NCI-H2107 (cell line): ENCODE results near the gene PWWP2B.
A peak's percentile ranks its signal among the peaks of the same experiment; 100 is the strongest.
"Not testable (repeated sequence)": the region's sequence is repeated elsewhere in the genome, so short reads cannot be mapped to it uniquely, and the experiment has no call there.

Experiments used
- DNase-seq: peaks from one replicate; lab custom pipeline; 2025; lab: John Stamatoyannopoulos, UW

PWWP2B gene

GRCh38 chr10:132382231-132382922 is 14.6 kb upstream of the PWWP2B start:
- DNase-seq: no peak

GRCh38 chr10:132383101-132383500 is 13.9 kb upstream of the PWWP2B start:
- DNase-seq: no peak

GRCh38 chr10:132383751-132384196 is 13.2 kb upstream of the PWWP2B start:
- DNase-seq: no peak

DNA sequence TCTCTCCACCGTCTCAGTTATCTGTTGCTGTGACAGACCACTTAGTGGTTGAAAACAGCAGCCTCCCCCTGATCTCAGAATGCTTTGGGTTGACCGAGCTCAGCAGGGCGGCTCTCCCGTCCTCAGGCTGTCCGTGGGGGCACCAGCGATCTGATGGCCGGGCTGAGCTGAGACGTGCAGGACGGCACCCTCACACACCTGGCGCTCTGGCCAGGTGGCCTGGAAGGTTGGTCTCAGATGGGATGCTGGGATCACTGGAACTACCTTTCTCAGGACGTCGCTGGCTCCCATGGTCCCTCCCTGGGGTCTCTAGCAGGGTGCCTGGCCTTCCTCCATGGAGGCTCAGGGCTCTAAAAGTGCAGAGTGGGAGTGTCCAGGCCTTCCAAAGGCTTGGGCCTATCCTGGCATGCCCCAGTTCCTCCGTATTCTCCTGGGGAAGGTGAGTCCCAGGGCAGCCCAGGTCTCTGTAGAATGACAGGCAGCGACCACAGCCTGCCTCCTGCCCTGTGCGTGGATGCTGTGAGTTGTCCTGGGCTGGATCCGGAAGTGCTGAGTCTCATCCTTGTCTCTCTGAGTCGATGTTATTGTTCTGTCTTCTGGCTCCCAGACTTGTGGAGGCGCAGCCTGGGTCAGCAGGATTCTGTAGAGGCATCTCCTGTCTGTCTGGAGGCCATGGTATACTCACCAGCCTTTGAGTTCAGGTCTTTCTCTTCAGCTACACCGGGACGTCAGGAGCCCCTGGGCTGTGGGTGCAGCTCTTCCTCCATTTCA is 12.2 kb upstream of the PWWP2B start:
- no peak for DNase-seq

DNA sequence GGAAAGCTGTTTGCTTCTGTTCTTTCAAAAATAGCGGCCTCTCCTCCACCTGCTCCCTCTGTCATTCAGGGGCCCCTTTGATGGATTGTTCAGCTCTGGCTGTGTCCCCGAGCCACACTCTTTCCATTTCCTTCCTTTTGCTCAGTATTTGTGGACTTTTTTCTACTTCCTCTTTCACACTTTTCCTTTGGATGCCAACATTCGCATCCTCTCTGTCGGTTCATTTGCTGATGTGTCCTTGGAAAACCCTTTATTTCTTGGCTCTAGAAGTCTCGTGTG is 11.7 kb upstream of the PWWP2B start:
- no peak for DNase-seq

DNA sequence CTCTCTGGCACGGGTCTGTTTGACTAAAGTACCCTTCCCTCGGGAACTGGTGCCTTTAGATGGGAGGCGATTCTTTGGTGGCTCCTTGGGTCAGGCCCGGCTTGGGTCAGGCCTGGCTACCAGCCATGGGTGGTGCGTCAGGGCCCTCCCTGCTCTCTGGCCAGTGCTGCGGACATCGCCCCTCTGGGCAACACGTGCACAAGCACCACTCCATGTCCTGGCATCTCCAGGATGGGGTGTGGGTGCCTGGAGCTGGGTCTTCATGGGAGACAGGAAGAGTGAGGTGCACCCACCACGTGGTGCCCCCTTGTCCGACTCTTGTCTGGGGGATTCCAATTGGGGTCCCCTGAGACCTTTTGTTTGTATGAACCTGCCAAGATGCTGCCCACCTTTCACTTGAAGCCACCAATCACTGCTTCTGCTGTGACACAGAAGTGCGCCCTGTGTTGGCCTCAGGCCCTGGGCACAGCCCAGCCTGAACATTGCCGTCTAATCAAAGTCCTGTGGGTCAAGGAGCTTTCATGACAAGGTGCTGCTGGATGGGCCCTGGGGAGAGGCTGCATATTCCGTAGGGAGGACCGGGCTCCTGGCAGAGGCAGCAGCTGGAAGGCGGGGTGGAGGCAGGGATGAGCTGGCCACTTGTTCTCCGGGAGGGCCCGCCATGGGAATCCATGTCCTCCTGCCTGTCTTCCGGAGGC is 11.1 kb upstream of the PWWP2B start:
- no peak for DNase-seq

DNA sequence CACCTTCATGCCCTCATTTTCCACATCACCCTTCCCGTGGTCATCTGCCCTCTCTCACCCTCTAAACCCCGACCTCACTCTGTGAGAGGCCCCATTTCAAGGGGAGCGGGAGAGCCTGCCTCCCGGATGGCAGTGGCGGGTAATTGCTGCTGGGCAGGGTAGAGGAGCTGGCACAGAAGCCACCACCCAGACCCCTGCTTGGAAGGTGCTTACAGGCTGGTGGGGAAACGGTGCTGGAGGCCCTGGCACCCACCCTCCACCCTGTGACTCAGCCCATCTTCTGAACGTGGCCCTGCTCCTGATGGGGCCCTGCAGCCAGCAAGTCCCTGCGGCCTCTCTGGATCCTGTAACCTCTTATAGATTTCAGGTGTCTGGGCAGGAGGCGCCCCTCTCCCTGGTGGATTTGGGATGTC is 10.6 kb upstream of the PWWP2B start:
- no peak for DNase-seq

GRCh38 chr10:132386896-132387295 is 10.1 kb upstream of the PWWP2B start:
- not testable (repeated sequence) for DNase-seq

GRCh38 chr10:132387764-132388210 is 9.2 kb upstream of the PWWP2B start:
- DNase-seq: peak; percentile 5

GRCh38 chr10:132388891-132389432 is 8.0 kb upstream of the PWWP2B start:
- DNase-seq: no peak

- peak; percentile 55 for DNase-seq
Measured at GRCh38 chr10:132389433-132390169, 7.4 kb upstream of the PWWP2B start.

- DNase-seq: no peak
Measured at GRCh38 chr10:132390170-132390920, 6.7 kb upstream of the PWWP2B start.

DNA sequence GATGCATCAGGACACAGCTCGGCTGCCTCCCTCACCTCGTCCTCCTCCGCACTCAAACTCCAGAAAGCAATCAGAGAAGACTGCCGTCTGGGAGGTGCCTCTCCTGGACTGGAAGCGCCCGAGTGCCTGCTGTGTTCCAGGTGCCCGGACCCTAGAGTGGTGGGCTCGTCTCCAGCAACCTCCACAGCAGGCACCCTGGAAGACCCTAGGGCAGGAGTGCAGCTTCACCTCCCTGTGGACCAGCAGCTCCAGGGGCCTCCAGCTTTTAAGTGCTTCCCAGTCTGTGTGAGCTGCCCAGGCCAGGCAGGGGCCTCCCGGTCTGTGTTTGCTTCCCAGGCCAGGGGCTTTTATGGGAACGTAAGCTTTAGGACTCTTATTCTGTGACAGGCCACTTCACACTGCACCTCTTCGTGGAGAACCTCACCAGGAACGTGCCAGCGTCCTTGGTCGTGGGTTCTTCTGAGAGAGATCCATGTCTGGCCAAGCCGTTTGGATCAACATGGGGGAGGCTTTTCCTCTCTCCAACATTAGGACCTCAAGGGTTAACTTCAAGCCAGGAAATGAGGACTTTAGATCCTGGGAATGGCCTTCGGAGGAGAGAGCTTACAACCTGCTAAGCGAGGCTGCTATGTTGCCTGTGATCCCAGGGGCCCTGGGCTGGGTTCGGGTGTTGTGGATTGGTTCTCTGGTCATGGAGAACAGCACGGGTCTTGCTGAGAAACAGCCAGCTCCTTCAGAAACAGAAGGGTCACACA is 5.9 kb upstream of the PWWP2B start:
- no peak for DNase-seq

- DNase-seq: no peak
Measured at GRCh38 chr10:132391676-132392020, 5.4 kb upstream of the PWWP2B start.

DNA sequence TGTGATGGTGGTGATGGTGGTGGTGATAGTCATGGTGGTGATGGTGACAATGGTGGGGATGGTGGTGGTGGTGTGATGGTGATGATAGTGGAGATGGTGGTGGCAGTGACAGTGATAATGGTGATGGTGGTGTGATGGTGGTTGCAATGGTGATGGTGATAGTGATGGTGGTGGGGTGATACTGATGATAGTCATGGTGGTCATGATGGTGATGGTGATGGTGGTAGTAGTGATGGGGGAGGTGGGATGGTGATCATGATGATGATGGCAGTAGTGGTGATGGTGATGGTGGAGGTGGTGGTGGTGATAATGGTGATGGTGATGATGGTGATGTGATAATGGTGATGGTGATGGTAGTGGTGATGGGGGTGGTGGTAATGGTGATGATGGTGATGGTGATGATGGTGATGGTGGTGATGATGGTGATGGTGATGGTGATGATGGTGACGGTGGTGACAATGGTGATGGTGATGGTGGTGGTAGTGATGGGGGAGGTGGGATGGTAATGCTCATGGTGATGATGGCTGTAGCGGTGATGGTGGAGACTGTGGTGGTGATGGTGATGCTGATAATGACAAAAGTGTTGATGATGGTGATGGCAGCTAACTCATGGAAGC is 4.7 kb upstream of the PWWP2B start:
- DNase-seq: no peak

DNA sequence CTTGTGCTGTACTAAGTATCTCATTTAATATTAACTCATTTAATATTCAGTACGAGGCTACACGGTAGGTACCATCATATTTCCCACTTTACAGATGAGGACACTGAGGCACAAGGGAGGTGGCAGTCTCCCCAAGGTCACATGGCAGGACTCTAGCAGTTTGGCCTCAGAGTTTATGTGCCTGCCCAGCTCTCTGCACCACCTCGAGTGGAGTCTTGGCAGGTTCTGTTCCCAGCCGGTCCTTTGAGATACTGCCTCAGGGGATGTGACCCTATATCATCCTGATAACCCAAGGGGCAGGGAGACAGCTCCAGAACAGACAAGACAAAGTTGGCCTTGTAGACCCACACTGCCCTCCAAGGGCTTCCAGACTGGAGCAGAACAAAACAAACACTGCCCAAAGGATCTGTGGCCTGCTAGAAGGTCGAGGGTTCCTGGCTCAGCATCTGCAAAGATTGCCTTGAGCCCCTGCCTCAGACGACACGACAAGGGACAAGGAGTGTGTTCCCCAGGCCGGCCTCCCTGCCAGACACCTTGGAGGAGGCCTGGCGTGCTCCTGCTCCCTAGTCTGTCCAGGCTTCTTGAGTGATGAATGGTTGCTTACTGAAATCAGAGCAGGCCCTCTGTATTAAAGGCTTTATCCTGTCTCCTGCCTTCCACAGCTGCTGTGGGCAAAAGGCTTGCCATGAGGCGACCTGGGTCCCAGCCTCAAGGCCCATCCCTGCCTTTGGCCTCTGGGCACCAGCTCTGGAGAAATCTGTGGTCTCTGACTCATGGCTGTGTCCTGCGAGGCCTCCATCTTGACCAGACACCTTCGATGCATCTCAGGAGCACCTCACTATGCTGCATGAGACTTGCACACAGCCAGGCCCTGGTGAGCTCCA is 3.9 kb upstream of the PWWP2B start:
- DNase-seq: no peak

- no peak for DNase-seq
Measured at GRCh38 chr10:132393695-132394181, 3.3 kb upstream of the PWWP2B start.

GRCh38 chr10:132394201-132394811 is 2.7 kb upstream of the PWWP2B start:
- no peak for DNase-seq
